SU-DHL-6 (cell line): ENCODE results near the gene IGF2.

ENCODE experiments used
- H2AFZ ChIP-seq: fragments of 200-600 bp; sonication (generic); 2 replicates; pipeline ENCODE4 v1.6.1; 2014; ENCODE audit warnings: low read depth, mild to moderate bottlenecking, moderate library complexity, mixed read lengths, antibody characterized with exemption, low read length; ENCODE audit not compliant: severe bottlenecking
- H3F3A ChIP-seq: fragments of 200-600 bp; shearing (Covaris generic); 2 replicates; pipeline ENCODE4 v1.6.0; 2016; ENCODE audit warnings: antibody characterized with exemption, mild to moderate bottlenecking; ENCODE audit not compliant: insufficient read depth
- H3K27ac ChIP-seq: fragments of 200-600 bp; sonication (generic); 2 replicates; pipeline ENCODE4 v1.5.1; 2016; ENCODE audit warnings: low read depth, mild to moderate bottlenecking, low read length, moderate library complexity, mixed read lengths
- H3K27me3 ChIP-seq: fragments of 200-600 bp; sonication (generic), shearing (Covaris generic); 2 replicates; pipeline ENCODE4 v1.6.0; 2014; ENCODE audit warnings: mild to moderate bottlenecking, low read length
- H3K36me3 ChIP-seq: fragments of 200-600 bp; sonication (generic); 2 replicates; pipeline ENCODE4 v1.6.1; 2014; ENCODE audit warnings: mild to moderate bottlenecking, low read length, mixed read lengths
- H3K4me2 ChIP-seq: fragments of 300-600, 200-600 bp; shearing (Covaris generic), sonication (generic); 2 replicates; pipeline ENCODE4 v1.6.0; 2014; ENCODE audit warnings: low read length, low read depth, mild to moderate bottlenecking; ENCODE audit not compliant: poor library complexity, severe bottlenecking
- H3K4me3 ChIP-seq: fragments of 200-600 bp; sonication (generic); 2 replicates; pipeline ENCODE4 v1.5.1; 2014; ENCODE audit warnings: antibody characterized with exemption, low read length, mild to moderate bottlenecking, mixed read lengths; ENCODE audit not compliant: insufficient read depth, poor library complexity, severe bottlenecking
- H3K79me2 ChIP-seq: fragments of 200-600 bp; sonication (generic); 2 replicates; pipeline ENCODE4 v1.6.1; 2014; ENCODE audit warnings: mild to moderate bottlenecking, low read length, moderate library complexity; ENCODE audit not compliant: insufficient read depth
- H3K9ac ChIP-seq: fragments of 200-600 bp; sonication (generic); 2 replicates; pipeline ENCODE4 v1.7.0; 2014; ENCODE audit warnings: mild to moderate bottlenecking, low read length
- H3K9me2 ChIP-seq: fragments of 200-600 bp; sonication (generic); replicated peaks from 2 replicates; pipeline ENCODE4 v1.6.1; 2014; ENCODE audit warnings: low read length; ENCODE audit not compliant: insufficient read depth
- H3K9me3 ChIP-seq: fragments of 200-600 bp; sonication (generic); 2 replicates; pipeline ENCODE4 v1.6.1; 2014; ENCODE audit warnings: low read length, mixed read lengths; ENCODE audit not compliant: insufficient read depth
- H4K20me1 ChIP-seq: fragments of 200-600 bp; sonication (generic); 2 replicates; pipeline ENCODE4 v1.6.1; 2014; ENCODE audit warnings: low read depth, mild to moderate bottlenecking, antibody characterized with exemption, low read length, moderate library complexity, mixed read lengths
- EZH2phosphoT487 ChIP-seq: fragments of 200-600 bp; sonication (generic), shearing (Covaris generic); conservative IDR thresholded peaks from 2 replicates; pipeline ENCODE4 v1.6.1; 2018; ENCODE audit warnings: mild to moderate bottlenecking, antibody characterized with exemption, low read length, moderate library complexity, mixed read lengths
- TF ChIP-seq, protein P1 (sequence below): fragments of 200-600 bp; sonication (generic); IDR thresholded peaks from one replicate; pipeline ENCODE4 v1.5.1; 2017; ENCODE audit warnings: antibody characterized with exemption, mild to moderate bottlenecking, low read length, moderate library complexity; ENCODE audit not compliant: insufficient read depth, poor library complexity, severe bottlenecking

IGF2 gene

DNA sequence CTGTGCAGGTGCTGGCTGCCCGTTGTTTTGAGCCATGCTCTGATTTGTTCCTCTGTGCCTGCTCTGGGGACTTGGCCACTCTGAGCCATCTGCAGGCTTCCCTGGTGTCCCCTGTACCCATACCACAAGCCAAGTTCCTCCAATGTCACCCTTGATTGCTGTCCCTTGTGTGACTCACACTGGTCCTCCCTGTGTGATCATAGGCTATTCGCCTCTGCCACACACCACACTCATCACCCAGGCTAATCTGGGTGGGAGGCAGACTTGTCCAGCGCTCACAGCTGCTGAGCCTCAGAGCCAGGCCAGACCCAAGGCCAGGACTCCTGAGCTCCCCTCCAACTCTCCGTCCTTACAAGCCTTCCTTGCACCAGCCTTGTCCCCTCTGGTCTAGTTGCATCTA is 31.7 kb downstream of the IGF2 start:
- no peaks in the 10 kb centered on the region for H3K79me2 ChIP-seq

DNA sequence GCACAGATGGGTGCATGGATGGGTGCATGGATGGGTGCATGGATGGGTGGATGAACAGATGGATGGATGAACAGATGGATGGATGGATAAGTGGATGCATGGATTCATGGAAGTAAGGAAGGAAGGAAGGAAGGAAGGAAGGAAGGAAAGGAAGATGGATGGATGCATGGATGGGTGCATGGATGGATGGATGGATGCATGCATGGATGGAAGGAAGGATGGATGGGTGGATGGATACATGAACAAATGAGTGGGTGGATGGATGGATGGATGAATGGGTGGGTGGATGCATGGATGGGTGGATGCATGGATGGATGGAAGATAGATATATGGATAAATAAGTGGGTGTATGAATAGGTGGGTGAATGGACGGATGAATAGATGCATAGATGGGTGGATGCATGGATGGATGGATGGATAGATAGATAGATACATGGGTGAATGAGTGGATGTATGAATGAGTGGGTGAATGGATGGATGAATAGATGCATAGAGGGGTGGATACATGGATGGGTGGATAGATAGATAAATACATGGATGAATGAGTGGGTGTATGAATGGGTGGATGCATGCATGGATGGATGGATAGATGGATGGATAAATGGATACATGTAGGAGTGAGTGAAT is 32.5 kb downstream of the IGF2 start:
- no peaks in the 10 kb centered on the region for H3K9me2 ChIP-seq
- H4K20me1 ChIP-seq: no peaks in the 10 kb centered on the region
- H3K9me3 ChIP-seq: no peaks in the 10 kb centered on the region
- no peaks in the 10 kb centered on the region for H3F3A ChIP-seq
- no peak overlapping the region for H2AFZ ChIP-seq
- TF ChIP-seq, protein P1, sequence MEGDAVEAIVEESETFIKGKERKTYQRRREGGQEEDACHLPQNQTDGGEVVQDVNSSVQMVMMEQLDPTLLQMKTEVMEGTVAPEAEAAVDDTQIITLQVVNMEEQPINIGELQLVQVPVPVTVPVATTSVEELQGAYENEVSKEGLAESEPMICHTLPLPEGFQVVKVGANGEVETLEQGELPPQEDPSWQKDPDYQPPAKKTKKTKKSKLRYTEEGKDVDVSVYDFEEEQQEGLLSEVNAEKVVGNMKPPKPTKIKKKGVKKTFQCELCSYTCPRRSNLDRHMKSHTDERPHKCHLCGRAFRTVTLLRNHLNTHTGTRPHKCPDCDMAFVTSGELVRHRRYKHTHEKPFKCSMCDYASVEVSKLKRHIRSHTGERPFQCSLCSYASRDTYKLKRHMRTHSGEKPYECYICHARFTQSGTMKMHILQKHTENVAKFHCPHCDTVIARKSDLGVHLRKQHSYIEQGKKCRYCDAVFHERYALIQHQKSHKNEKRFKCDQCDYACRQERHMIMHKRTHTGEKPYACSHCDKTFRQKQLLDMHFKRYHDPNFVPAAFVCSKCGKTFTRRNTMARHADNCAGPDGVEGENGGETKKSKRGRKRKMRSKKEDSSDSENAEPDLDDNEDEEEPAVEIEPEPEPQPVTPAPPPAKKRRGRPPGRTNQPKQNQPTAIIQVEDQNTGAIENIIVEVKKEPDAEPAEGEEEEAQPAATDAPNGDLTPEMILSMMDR: no peak
- TF ChIP-seq EZH2phosphoT487: no peak
- no peak overlapping the region for H3K4me2 ChIP-seq
- H3K27ac ChIP-seq: no peak overlapping the region
- no peak overlapping the region for H3K4me3 ChIP-seq
- no peak overlapping the region for H3K9ac ChIP-seq
- no peaks in the 10 kb centered on the region for H3K36me3 ChIP-seq
- H3K27me3 ChIP-seq: no peaks in the 10 kb centered on the region
- no peaks in the 10 kb centered on the region for H3K79me2 ChIP-seq

More for the DNA sequence above, 31.7 kb downstream of the IGF2 start:
- TF ChIP-seq, protein P1: no peak
- TF ChIP-seq EZH2phosphoT487: no peak
- Histone ChIP-seq H4K20me1 (no peaks in the 10 kb centered on the region), H3K36me3 (no peaks in the 10 kb centered on the region), H2AFZ (no peak overlapping the region), H3K9me2 (no peaks in the 10 kb centered on the region), H3K27ac (no peak overlapping the region), H3K9me3 (no peaks in the 10 kb centered on the region), H3F3A (no peaks in the 10 kb centered on the region), H3K4me3 (no peak overlapping the region), H3K9ac (no peak overlapping the region), H3K4me2 (no peak overlapping the region), H3K27me3 (no peaks in the 10 kb centered on the region)

DNA sequence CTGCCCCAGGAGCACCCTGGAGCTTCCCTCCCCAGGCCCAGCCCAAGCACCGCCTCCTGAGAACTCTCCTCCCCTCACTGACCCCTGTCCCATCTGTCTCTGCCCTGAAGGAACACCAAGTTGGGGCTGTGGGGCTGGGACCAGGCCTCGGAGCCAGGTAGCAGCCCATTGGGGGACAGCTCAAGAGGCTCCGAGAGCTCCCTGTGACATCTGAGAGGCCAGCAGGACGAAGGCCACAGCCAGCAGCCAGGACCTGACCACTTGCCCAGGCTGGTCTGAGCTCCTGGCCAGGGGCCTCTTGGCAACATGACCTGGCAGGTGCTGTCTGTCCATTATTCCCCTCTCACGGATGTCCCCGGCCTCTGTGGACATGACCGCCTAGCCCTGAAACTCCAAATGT is 33.7 kb downstream of the IGF2 start:
- Histone ChIP-seq H3K9ac (no peak overlapping the region), H3K27me3 (no peaks in the 10 kb centered on the region), H3K4me3 (no peak overlapping the region), H4K20me1 (no peaks in the 10 kb centered on the region), H2AFZ (no peak overlapping the region), H3K9me2 (no peaks in the 10 kb centered on the region), H3K79me2 (no peaks in the 10 kb centered on the region), H3K36me3 (no peaks in the 10 kb centered on the region), H3F3A (no peaks in the 10 kb centered on the region), H3K27ac (no peak overlapping the region), H3K9me3 (no peaks in the 10 kb centered on the region), H3K4me2 (no peak overlapping the region)
- TF ChIP-seq, protein P1: no peak
- no peak for TF ChIP-seq EZH2phosphoT487
